GM19372 (cell line): ENCODE measurements around the gene CAMSAP3.
"Not testable (repeated sequence)": the region's sequence is repeated elsewhere in the genome, so short reads cannot be mapped to it uniquely, and the experiment has no call there.

Source experiments
- ATAC-seq: cut with Tn5 transposase; IDR thresholded peaks from one replicate; pipeline ENCODE4 v1.9.1; 2021; ENCODE audit warnings: mild to moderate bottlenecking, low read depth, moderate library complexity; ENCODE audit not compliant: unreplicated experiment

The CAMSAP3 gene

DNA sequence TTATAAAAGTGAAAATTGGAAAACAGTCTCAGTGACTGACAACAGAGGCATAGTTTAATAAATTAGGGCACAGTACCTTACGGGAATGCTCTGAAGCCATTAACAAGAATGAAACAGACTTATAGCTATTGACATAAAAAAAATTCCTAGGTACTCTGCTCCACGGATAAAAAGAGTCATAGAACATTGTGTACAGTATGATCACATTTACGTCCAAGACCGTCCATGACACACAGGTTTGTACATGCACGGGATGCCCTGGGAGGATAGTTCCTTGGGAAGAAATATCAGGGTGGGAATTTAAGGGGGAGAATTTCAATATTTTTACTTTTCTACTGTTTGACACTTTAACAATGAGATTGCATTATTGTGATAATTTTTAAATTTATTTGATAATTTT is 24.9 kb upstream of the CAMSAP3 start:
- no peak for ATAC-seq

DNA sequence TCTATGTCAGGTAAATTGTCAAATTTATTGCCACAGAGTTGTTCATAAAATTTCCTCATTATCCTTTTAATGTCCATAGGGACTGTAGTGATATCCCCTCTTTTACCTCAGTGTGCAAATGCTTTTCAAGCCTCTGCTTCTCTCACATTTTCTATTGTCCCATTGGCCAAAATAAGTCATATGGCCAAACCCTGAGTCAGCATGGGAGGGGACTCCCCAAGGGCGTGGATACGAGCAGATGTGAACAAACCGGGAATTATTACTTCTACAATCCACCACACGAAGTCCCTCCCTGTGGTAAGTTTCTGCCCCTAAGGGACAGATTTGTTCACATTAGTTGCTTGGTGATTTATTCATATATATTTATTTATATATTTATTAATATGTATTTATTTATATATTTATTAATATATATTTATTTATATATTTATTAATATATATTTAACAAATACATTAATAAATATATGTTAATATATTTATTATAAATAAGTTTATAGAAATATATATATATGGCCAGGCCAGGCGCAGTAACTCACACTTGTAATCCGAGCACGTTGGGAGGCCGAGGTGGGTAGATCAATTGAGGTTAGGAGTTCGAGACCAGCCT is 20.1 kb upstream of the CAMSAP3 start:
- ATAC-seq = no peak

DNA sequence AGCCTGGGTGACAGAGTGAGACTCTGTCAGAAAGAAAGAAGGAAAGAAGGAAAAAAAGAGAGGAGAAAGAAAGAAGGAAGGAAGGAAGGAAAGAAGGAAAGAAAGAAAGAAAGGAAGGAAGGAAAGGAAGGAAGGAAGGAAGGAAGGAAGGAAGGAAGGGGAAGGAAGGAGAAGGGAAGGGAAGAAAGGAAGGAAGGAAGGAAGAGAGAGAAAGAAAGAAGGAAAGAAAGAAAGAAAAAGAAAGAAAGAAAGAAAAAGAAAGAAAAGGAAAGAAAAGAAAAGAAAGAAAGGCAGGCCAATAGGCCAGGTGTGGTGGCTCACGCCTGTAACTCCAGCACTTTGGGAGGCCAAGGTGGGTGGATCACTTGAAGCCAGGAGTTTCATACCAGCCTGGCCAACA is 18.2 kb upstream of the CAMSAP3 start:
- ATAC-seq = not testable (repeated sequence)

DNA sequence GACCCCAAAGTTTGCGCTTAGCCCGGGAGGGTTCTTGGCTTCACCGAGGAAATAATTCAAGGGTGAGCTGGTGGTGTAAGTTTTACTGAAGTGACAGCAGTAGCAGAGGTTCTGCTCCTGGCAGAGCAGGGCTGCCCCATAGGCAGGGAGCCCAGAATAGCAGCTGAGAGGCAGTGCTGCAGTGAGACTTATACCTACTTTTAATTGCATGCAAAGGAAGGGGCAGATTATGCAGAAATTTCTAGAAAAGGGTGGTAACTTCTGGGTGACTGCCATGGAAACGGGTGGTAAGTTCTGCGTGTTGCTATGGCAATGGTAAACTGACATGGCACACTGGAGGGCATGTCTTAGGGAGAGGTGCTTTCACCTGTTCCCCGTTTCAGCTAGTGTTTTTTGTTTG is 17.5 kb upstream of the CAMSAP3 start:
- no peak for ATAC-seq

DNA sequence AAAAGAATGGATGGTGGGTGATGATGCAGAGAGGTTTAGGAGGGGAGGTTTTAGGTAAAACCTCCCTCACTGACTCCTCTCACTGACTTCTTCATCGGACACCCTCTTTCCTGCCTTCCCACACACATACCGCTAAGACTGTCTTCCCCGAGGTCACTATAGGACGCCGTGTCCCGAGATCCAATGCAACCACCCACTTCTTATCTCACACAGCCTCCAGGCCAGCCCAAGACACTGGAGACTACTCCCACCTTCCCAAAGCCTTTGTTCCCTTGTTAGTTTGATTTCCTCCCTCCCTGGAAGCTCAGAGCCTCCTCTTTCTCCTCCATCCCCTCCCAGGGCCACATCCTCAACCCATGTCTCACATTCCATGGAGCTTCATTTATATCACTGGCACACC is 16.5 kb upstream of the CAMSAP3 start:
- ATAC-seq = no peak

DNA sequence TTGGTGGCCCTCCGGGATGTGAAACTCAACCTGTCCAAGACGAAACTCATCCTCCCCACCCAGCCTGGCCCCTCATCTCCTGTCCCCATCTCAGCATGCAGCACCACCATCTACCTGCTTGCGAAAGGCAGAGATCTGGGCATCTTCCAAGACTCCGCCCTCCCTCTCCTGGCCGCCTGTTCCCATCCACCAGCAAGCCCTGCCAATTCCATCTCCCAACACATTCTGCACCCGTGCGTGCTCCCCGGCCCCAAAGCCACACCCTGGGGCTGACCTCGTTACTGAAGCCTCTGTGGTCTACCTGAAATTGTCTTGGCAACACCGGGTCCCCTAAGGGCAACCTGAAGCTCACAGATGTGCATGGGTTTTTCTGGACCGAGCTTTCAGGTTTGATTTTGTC is 13.2 kb upstream of the CAMSAP3 start:
- ATAC-seq = no peak

DNA sequence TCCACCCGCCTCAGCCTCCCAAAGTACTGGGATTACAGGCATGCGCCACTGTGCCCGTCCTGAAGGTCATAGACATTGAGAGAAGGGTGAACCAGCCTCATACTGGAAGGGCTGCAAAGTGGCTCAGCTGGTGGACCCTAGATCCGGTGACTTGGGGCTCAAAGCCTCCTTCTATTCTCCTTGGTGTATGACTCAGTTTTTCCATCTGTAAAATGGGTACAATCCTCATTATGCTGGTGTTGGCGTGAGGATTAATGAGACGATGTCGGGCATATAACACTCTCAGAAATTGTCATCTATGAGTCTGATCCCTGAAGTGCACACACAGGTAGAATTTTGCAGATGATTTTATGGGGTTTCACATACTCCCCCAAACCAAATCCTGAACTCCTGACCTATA is 5.8 kb upstream of the CAMSAP3 start:
- no peak for ATAC-seq

DNA sequence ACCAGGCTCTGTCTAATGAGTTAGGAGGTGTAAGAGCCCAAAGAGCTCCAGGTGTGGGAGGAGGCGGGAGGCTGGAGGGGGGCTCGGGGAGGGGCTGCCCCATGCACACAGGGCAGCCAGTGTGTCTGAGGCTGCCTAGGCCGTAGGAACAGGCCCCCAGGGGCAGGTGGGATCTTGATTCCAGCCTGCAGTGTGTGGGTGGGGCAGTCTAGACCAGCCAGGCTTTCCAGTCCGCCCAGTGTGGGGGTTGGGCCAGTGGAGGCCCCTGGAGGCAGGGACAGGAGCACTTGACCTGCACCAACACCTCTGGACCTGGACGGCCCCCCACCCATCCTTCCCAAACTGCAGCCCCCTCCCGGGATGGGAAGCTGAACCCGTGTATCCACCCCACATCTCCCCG is 5.4 kb upstream of the CAMSAP3 start:
- no peak for ATAC-seq

DNA sequence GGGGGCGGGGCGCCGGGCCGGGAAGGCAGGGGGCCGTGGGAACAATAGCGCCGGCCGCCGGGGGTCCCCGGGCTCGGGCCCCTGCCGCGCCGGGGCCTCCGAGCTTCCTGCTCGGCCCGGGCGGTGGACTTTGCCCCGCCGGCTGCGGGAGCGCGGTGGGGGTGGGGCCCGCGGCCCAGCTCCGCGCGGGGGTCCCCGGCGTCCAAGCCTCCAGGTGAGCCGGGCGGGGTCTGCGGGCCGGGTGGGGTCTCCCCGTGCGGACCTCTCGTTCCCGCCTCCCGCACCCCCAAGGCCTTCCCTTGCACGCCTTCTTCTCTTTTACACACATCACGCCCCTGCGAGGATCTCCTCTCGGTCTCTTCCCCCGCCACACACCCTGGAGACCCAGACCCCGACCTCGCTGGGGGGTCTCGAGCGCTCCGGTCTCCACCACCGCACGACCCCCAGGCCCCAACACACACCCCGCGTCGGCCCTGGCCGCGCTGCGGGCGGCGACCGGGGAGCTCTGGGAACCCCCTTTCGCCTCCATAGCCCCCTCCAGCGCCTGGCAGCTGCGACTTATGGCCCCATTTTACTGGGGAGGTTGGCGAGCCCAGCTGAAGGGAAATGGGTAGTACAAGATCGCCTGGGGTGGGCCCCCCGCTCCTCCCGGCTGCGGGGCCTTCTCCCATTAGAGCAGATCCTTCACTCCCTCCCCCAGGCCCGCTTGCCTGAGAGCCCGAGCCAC is 711 bp downstream of the CAMSAP3 start:
- no peak for ATAC-seq

DNA sequence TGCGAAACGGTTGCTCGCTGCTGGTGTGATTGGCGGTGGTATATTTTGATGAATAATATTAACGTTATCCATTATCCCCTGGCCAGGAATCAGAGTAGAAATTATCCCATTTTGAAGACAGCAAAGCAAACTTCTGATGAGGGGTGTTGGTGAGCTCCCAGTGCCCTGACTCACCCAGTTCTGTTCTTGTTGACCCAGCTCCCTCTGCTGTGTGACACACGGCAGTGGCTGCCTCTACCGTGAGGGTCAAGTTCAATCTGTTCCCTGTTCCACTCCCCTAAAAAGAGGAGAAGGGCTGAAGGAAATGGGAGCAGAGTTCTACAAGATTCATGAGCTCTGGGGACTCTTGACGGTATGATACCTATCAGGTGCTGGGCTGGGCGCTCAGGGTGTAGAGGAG is 2.0 kb downstream of the CAMSAP3 start:
- no peak for ATAC-seq

DNA sequence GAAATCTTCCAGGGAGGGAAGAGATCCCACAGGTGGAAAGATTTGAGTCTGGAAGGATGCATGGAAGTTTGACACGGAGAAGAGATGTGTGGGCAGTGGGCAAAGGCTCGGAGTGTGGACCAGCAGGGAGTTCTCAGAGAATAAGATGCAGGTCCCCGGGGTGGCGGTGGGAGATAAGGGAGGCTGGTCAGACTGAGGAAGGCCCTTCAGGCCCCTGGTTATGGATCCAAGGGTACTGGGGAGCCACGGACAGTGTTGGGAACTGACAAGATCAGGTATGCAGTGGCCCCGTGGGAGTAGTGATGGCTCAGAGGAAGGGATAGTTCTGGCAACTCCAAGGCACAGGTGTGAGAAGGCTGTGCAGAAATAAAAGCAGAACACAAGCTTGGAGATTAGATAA is 2.5 kb downstream of the CAMSAP3 start:
- no peak for ATAC-seq

DNA sequence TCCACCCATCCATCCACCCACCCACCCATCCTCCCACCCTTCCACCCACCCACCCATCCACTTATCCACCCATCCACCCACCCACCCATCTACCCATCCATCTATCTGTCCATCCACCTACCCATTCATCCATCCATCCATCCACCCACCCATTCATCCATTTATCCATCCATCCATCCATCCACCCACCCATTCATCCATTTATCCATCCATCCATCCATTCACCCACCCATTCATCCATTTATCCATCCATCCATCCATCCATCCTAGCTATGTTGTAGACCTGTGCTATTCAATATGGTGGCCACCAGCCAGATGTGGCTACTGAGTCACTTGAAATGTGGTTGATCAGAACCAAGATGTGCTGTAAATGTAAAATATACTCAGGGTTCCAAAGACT is 5.1 kb downstream of the CAMSAP3 start:
- ATAC-seq = no peak

DNA sequence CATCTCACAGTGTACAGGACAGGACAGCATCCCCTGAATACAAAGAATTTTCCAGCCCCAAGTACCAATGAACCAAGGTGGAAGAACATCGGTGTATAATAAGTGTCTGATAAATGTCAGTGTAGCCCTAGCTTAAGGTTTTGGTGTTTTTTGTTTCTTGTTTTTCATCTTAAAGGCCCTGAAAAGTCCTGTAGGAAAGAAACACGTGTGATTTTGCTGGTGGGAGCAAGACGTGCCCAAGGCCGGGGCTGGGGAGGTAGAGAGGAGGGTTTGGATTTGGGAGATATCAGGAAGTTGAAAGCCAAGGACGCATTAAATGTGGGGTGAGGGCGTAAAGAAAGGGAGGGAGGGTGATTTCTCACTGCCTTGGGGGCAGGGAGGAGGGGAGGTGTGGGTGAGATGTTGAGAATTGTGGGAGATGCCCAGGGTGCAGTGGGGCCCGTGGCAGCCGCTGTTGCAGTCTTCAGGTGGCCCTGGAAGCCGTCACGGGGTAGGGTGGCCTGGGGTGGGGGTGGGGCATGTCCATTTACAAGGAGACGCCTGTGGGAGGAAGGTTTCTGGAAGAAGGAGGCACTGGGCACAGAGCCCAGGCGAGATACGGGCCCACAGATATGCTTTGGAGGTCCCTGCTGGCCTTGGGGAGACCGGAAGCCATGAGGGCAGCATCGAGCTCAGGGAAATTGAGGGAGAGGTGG is 6.7 kb downstream of the CAMSAP3 start:
- ATAC-seq = no peak

DNA sequence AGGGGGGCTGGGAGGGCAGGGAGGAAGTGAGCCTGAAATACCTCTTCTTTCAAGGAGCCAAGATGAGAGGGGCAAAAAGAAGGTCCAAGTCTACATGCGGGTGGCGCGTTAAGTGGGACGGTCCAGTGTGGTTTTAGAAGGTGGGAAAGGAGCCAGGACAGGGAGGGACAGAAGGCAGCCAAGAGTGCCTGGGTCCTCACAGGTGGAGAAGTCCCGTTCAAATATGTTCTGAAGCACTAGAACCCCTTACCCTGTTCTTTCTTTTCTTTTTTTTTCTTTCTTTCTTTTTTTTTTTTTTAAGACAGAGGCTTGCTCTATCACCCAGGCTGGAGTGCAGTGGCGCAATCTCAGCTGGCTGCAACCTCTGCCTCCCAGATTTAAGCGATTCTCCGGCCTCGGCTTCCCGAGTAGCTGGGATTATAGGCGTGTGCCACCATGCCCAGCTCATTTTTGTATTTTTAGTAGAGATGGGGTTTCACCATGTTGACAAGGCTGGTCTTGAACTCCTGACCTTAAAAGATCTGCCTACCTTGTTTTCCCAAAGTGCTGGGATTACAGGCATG is 7.4 kb downstream of the CAMSAP3 start:
- no peak for ATAC-seq

DNA sequence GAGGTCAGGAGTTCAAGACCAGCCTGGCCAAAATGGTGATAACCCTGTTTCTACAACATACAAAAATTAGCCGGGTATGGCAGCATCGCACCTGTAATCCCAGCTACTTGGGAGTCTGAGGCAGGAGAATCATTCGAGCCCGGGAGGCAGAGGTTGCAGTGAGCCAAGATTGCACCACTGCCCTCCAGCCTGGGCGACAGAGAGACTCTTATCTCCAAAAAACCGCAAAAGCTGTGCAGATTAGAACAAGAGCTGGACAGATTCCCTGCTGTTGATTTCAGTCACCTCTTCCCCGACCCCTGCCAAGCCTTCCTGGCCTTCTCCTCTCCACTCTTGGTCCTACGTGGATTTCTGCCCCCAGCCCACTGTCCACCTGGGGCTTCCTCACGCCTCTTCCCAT is 8.3 kb downstream of the CAMSAP3 start:
- ATAC-seq = no peak

DNA sequence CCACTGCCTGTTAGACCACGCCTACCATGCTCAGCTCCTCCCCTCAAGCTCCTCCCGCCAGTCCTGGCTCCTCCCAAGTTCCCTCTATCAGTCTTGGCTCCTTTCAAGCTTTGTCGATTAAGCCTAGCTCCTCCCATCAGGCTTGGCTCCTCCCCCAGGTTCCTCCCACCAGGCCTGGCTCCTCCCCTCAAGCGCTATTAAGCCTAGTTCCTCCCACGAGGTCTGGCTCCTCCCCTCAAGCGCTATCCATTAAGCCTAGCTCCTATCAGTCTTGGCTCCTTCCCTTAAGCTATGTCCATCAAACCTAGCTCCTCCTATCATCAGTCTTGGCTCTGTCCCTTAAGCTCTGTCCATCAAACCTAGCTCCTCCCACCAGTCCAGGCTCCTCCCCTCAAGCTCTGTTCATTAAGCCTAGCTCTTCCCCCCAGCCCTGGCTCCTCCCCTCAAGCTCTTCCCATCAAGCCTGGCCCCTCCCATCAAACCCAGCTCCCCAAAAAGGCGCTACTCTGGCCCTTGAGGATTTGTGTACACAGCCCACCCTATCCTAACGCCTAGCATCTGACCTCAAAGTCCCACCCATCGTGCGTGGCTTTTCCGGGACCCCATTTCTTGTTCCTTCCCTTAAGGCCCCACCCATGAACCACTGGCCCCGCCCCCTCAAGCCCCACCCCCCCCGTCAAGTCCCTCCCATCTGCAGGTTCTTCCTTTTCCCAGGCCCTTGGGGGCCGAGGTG is 10.0 kb downstream of the CAMSAP3 start:
- ATAC-seq = no peak

DNA sequence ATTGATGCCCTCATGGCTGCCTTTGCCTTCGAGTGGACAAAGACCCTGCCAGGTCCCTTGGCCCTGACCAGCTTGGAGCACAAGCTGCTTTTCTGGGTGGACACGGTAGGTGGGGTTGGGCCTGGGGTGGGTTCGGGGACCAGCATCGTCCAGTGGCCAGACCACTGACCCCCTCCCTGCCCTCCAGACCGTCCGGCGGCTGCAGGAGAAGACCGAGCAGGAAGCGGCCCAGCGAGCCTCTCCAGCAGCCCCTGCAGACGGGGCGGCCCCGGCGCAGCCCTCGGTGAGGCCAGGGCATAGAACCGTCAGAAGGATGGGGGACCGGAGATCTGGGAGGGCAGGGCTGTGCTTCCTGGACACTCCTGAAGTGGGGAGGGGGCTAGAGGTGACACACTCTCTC is 10.6 kb downstream of the CAMSAP3 start:
- no peak for ATAC-seq

DNA sequence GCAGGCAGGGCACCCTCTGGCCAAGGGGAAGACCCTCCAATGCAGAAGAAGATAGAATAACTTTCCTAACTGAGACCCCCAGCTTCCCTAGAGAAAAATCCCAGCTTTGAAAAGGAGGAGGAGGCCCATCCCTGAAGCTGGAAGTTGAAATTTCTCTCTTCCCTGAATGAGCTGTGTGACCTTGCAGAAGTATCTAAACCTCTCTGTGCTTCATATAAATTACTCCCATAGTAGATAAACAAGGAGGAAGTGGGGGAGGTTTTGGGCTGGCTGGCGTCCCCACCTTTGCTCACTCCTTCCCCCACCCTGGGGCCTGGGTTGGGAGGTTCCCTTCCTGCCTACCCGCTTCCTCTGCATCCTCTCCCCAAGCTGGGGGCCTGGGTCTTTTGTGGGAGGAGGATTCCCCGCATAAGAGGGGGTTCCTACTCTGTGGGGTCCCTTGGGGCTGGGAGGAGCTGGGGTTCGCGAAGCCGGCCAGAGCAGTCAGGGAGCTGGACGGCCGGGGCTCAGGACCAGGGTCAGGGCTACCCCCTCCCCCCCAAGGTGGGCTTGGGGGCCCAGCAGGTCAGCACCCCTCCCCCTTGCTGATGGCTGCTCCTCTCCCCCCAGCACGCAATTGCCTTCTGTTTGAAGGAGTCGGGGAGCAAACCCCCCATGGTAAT is 11.7 kb downstream of the CAMSAP3 start:
- no peak for ATAC-seq

DNA sequence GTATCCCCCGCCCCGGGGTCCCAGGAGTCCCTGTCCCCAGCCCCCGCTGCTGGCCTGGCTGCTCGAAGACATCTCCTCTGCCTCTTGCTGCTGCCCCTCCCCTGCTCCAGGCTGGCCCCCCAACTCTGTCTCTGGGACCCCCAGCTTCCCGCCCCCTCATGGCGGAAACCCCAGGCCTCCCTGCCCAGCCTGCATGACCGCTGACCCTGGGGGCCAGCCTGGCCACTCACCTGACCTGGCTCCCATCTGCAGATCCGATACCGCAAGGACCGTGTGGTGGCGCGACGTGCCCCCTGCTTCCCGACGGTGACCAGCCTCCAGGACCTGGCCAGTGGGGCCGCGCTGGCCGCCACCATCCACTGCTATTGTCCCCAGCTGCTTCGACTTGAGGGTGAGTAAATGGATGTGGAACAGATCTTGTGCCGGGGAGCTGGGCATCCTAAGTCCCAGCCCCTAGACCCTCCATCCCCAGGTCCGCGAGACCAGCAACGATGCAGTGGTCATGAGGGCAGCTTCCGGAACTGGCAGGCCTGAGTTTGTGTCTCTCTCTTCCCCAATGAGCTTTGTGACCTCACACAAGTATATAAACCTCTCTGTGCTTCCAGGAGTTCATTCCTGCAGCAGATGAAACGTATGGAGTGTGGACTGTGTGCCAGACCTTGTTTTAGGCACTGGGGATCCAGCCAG is 12.4 kb downstream of the CAMSAP3 start:
- ATAC-seq = no peak
